Testis (tissue), 3 donors: ENCODE results near the gene C1QL2. TPM values are rescaled to one million over a fixed set of nuclear protein-coding genes. Genes with fewer than 3 reads are reported as not detected.

ENCODE experiments used
- DNase-seq: peaks from one replicate; pipeline ENCODE4 v3.0.0-alpha.2; 2019
- H3K27ac ChIP-seq, 2 donors: fragments of 200-600 bp; sonication (generic); one replicate each; pipeline ENCODE4 v1.5.1; 2019
- H3K27me3 ChIP-seq: fragments of 200-600 bp; sonication (generic); one replicate; pipeline ENCODE4 v1.5.1; 2019
- H3K36me3 ChIP-seq: fragments of 200-600 bp; sonication (generic); one replicate; pipeline ENCODE4 v1.5.1; 2017; ENCODE audit warnings: low read depth; ENCODE audit errors: missing control alignments
- H3K4me1 ChIP-seq: fragments of 200-600 bp; sonication (generic); one replicate; pipeline ENCODE4 v1.5.1; 2019
- H3K4me3 ChIP-seq, 2 donors: fragments of 200-600 bp; sonication (generic); one replicate each; pipeline ENCODE4 v1.5.1; 2017 to 2019
- H3K9me3 ChIP-seq: fragments of 200-600 bp; sonication (generic); one replicate; pipeline ENCODE4 v1.5.1; 2017
- CTCF ChIP-seq, 3 experiments: fragments of 450-650 bp in 2 of 3; fragments of 200-600 bp in 1 of 3; sonication (generic) in 1 of 3; IDR thresholded peaks; one replicate each; pipeline ENCODE4 v1.5.1; 2016 to 2019; ENCODE audit warnings: antibody characterized with exemption in 3 of 3, mild to moderate bottlenecking in 2 of 3, moderate library complexity in 1 of 3
- POLR2A ChIP-seq: fragments of 450-650 bp; IDR thresholded peaks from one replicate; pipeline ENCODE4 v1.6.1; 2017; ENCODE audit warnings: antibody characterized with exemption, mild to moderate bottlenecking, moderate library complexity
- WGBS, 2 donors: methylation state at CpG; one replicate each; pipeline ENCODE4 v1.1.5; 2018; 5-methylcytosine and 5-hydroxymethylcytosine counted together
- intact Hi-C: fragments of 100-400 bp; cut with DNase I; formaldehyde crosslinking; loops from one replicate; pipeline ENCODE4 v1.15.1; 2023; ENCODE audit warnings: low total_unique reads
- polyA plus RNA-seq: library from polyadenylated mRNA; stranded (reverse); fragments of 350-450 nt; fragmentation: Illumina TruSeq; extraction: RNeasy Lipid Tissue Mini Kit (QIAGEN cat#74804); gene quantifications from one replicate; pipeline ENCODE4 v1.2.3, GENCODE V29; 2014; ENCODE audit warnings: low read depth, low replicate concordance; ENCODE audit not compliant: insufficient read depth
- total RNA-seq, 2 donors: library from RNA; depleted of rRNA; stranded (reverse); fragments of >200 nt; gene quantifications; one replicate each; pipeline ENCODE4 v1.2.3, GENCODE V29; 2016

The C1QL2 gene
- total and polyA plus RNA-seq, 3 donors from 2014 or later = 0.55 to 1.2 TPM; not detected in 1

DNA sequence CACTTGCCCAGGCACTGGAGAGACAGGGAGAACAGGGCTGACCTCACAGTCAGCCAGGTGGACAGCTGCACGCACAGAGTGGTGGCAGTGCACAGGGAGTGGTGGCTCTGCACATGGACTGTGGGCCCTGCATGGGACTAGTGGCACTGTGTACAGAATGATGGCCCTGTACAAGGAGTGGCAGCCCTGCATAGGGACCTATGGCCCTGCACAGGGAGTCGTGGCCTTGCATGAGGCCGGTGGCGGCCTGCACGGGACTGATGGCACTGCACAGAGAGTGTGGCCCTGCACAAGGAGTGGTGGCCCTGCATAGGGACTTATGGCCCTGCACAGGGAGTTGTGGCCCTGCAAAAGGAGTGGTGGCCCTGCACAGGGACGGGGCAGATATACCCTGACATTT is 46.0 kb upstream of the C1QL2 start:
- no peaks in the 10 kb centered on the region for H3K36me3 ChIP-seq
- WGBS, 2 donors = 91 to 95% methylated on average over 6 of the region's 6 CpGs
- no peak overlapping the region for H3K4me3 ChIP-seq
- no peak for DNase-seq
- H3K27ac ChIP-seq = no peak overlapping the region
- H3K9me3 ChIP-seq = no peaks in the 10 kb centered on the region
- intact Hi-C loops = no loop called here
- H3K4me1 ChIP-seq = no peaks in the 10 kb centered on the region
- H3K27me3 ChIP-seq = no peaks in the 10 kb centered on the region
- TF ChIP-seq CTCF (IDR thresholded peaks at IDR 0.05) (no peak), POLR2A (no peak)

GRCh38 chr2:119202610-119203310 is 44.2 kb upstream of the C1QL2 start:
- Histone ChIP-seq H3K4me1 (peaks cover 11% of the 10 kb centered on the region), H3K27me3 (no peaks in the 10 kb centered on the region), H3K27ac (no peak overlapping the region), H3K4me3 (no peak overlapping the region), H3K36me3 (no peaks in the 10 kb centered on the region), H3K9me3 (no peaks in the 10 kb centered on the region)
- DNase-seq = no peak
- TF ChIP-seq CTCF (IDR thresholded peaks at IDR 0.05) = no peak
- no peak for TF ChIP-seq POLR2A
- 88 to 92% methylated on average over 1 of the region's 1 CpG for WGBS, 2 donors
- intact Hi-C loops = no loop called here

GRCh38 chr2:119201815-119202214 is 43.3 kb upstream of the C1QL2 start:
- Histone ChIP-seq H3K27ac (no peak overlapping the region), H3K4me3 (no peak overlapping the region), H3K9me3 (no peaks in the 10 kb centered on the region), H3K4me1 (peaks cover 21% of the 10 kb centered on the region), H3K27me3 (no peaks in the 10 kb centered on the region), H3K36me3 (no peaks in the 10 kb centered on the region)
- WGBS, 2 donors = 89 to 94% methylated on average over 5 of the region's 5 CpGs
- TF ChIP-seq POLR2A = no peak
- TF ChIP-seq CTCF (IDR thresholded peaks at IDR 0.05) = no peak
- no peak for DNase-seq
- intact Hi-C loops = no loop called here

GRCh38 chr2:119198240-119198840 is 39.8 kb upstream of the C1QL2 start:
- Histone ChIP-seq H3K27me3 (no peaks in the 10 kb centered on the region), H3K27ac (no peak overlapping the region), H3K36me3 (no peaks in the 10 kb centered on the region), H3K4me1 (peaks cover 24% of the 10 kb centered on the region), H3K9me3 (no peaks in the 10 kb centered on the region), H3K4me3 (no peak overlapping the region)
- intact Hi-C loops = no loop called here
- no peak for TF ChIP-seq POLR2A
- TF ChIP-seq CTCF (IDR thresholded peaks at IDR 0.05) = no peak
- WGBS, 2 donors = 45% methylated on average over 7 of the region's 7 CpGs
- no peak for DNase-seq
